Measurements from ENCODE around the gene BICRAL.
"Not testable (repeated sequence)": the region's sequence is repeated elsewhere in the genome, so short reads cannot be mapped to it uniquely, and the experiment has no call there.

BICRAL gene

GRCh38 chr6:42899871-42900270 lies 118.0 kb downstream of the BICRAL start:
- no peak for DNase-seq

DNA sequence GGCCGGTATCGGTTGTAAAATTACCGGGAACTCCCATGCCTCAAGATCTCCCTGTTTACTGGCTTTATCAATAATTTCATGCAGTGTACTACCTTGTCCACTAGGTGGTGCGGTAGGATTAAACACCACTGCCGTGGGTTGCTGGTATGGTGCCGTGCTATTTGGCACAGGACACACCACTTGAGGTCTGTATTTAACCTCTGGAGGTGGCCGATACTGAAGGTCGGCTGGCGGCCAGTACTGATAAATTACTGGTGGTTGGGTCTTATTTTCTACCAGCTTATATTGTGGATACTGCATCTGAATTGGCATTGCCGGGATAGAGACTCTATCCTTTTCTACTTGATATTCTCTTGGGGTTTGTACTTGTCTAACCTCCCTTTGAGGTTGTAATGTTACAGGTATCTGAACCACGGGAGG lies 119.7 kb downstream of the BICRAL start:
- peak; percentile 84 for DNase-seq

DNA sequence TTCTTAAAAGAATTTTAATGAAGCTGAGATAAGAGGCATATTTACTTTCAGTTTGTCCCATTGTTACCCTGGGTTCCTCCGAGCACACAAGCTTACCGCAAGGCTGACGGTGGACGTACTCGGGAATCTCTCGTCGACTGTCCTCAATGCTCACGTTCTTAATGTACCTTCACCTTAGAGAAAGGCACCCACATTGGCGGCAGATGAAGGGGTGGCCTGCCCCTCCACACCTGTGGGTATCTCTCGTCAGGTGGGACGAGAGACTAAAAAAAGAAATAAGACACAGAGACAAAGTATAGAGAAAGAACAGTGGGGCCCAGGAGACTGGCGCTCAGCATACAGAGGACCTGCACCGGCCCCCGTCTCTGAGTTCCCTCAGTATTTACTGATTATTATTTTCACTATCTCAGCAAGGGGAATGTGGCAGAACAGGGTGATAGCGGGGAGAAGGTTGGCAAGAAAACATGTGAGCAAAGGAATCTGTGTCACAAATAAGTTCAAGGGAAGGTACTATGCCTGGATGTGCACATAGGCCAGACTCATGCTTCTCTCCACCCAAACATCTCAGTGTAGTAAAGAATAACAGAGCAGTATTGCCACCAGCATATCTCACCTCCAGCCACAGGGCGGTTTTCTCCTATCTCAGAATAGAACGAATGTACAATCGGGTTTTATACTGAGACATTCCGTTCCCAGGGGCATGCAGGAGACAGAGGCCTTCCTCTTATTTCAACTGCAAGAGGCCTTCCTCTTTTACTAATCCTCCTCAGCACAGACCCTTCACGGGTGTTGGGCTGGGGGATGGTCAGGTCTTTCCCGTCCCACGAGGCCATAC lies 120.8 kb downstream of the BICRAL start:
- DNase-seq: not testable (repeated sequence)

GRCh38 chr6:42904467-42904866 lies 122.6 kb downstream of the BICRAL start:
- DNase-seq: no peak

DNA sequence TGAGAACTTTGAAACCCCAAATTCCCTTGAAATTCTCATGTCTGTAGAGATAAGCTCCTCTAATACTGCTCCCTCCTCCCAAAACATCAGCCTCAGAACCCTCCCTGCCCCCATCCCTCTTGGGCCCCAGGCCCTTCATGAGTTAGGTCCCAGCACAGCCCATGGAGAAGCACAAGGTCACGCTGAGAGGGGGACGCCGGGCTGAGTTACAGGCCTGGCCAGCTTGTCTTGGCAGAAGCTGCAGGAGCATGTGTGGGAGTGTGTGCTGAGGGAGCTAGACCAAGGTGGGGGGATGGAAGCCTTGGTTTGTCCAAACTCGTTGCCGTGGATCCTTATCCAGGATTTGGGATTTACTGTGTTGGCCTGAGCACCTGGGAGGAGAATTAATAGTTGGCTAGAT lies 125.5 kb downstream of the BICRAL start:
- no peak for DNase-seq

- no peak for DNase-seq
Observed at GRCh38 chr6:42909835-42910234, 128.0 kb downstream of the BICRAL start.

GRCh38 chr6:42911171-42912021 lies 129.5 kb downstream of the BICRAL start:
- DNase-seq: no peak

GRCh38 chr6:42914546-42914945 lies 132.7 kb downstream of the BICRAL start:
- no peak for DNase-seq

DNA sequence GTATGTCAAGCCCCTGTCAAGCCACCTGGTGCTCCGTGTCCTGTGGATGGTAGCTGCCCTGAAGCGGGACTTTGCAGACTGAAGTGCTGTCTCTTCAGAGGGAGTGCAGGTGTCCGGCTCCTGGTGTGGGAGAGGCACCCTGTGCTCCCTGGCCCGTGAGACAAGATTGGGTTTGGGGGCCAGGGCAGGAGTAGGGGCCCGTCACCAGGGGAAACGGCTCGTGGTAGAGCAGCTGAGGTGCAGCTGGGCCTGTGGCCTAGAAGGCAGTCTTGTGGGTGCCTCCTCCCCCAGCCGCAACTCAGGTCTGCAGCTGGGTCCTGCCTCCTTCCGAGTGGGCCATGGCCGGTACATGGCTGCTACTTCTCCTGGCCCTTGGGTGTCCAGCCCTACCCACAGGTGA lies 133.9 kb downstream of the BICRAL start, which contains the start of gene PTCRA:
TSS of gene PTCRA (plus strand) at position 322 of the 400 bp plus-strand sequence. CDS start at position 339, 17 bp downstream.
- DNase-seq: peak; percentile 13

DNA sequence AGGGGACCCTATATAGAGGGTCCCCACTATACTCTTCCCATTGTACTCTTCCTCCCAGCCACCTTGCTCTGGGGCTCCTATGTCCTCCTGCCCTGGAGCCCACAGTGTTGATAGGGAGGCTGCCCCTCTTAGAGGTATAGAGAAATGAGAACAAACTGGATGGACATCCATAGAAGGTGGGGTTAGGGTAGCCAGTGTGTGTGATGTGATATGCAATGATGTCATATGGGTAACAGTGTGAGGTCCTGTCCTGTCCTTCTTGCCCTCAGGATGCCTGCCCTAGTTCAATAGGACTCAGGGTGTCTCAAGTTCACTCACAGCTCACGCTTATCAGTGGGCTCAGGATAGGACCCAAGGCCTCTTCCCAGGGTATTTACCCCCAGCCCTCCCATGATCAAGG lies 134.4 kb downstream of the BICRAL start:
- DNase-seq: no peak
